Urothelium cell line (cell line): Measurements from ENCODE around the gene TSTD2.
"Not testable (repeated sequence)": the region's sequence is repeated elsewhere in the genome, so short reads cannot be mapped to it uniquely, and the experiment has no call there.

Experiments used
- DNase-seq: peaks from one replicate; pipeline ENCODE4 v3.0.0; 2011; ENCODE audit warnings: low spot score, mixed read lengths
- FAIRE-seq: peaks from 2 replicates; lab custom pipeline; 2011; peaks lifted over from hg19 to GRCh38; lab: Jason Lieb, UNC

TSTD2 gene

DNA sequence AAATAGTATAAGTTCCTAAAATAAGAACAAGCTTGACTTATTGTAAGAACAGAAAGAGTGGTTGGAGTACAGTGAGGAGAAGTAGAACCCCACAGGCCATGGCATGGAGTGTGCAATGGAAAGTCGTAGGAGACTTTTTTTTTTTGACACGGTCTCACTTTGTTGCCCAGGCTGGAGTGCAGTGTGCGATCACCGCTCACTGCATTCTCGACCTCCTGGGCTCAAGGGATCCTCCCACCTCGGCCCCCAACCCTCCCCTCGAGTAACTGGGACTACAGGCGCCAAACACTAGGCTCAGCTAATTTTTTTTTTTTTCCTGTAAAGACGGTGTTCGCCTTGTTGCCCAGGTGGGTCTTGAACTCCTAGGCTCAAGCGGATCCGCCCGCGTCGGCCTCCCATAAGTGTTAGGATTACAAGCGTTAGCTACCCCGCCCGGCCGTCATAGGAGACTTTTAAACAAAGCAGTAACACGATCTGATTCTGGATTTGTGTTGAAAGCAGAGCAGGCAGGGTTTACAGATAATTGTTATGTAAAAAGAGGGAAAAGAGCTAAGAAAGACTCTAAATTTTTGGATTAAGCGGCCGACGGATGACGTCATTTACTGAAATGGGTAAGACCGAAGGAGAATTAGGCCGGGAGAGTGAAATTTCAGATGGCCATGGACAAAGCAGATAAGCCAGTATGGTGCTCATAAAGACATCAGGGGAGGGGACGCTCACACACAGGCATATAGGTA, 752 bp downstream of the TSTD2 start:
- DNase-seq = no peak
- no peak for FAIRE-seq

DNA sequence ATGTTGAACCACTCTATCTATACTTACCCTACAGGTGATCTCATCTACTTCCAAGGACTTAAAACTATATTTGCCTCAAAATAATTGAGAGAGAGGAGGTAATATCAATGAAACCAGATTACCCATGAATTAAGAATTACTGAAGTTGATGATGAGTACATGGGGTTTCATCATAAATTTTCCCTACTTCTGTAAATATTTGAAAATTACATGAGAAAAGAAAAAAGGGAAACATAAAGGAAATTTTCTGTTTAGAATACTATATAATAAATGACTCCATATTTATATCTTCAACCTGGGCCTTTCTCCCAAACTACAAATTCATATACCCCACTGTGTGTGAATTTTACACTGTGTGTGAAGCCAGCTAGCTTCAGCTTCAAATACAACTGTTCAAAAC, 2.6 kb downstream of the TSTD2 start:
- no peak for DNase-seq
- FAIRE-seq = no peak

DNA sequence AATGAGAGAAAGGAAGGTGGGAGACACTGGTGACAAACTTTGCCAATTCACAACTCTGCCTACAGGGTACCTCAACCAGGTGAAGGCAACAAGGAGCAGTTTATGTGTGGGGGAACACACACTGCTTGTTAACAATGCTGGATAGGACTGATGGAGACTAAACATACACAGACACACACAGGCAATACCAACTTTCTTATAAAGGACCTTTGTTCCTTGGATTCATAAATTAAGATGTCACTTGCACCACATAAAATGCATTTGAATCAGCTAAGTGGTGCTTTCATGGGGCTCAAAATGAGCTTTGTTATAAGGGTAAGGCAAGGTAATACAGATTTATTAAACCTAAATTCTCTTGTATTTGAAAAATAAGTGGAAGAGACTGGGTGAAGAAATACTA, 4.0 kb downstream of the TSTD2 start:
- no peak for DNase-seq
- FAIRE-seq = no peak

DNA sequence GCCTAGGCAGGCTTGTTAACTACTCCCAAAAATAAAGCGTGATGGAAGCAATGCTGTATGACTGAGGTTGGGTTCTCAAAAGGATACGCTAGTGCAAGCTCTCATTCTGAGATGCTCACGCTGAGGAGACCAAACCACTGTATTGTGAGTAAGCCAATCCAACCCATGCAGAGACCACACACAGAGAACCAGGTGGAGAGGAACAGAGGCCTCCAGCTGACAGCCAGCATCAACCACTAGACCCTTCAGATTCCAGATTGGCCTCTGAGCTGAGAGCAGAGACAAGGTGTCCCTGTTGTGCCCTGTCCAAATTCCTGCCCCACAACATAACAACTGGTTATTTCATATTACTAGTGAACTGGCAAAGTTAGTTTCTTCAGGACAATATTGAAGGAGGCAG, 4.5 kb downstream of the TSTD2 start:
- DNase-seq = no peak
- no peak for FAIRE-seq

DNA sequence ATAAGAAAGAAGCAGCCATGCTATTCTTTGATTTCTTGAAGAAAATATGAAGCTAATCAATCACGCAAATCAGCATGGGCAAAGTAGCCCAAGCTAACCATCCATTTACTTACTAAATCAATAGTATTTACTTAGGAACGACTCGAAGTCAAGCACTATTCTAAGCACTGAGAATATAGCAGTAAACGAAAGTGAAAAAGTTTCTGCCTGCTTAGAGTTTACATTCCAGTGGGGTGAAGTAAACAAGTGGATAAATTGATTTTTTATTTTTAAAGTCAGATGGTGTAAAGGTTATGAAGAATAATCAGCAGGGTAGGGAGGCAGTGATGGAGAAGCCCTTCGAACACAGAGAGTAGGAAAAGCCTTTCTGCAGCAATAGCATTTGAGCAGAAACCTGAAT, 5.5 kb downstream of the TSTD2 start:
- no peak for DNase-seq
- no peak for FAIRE-seq

DNA sequence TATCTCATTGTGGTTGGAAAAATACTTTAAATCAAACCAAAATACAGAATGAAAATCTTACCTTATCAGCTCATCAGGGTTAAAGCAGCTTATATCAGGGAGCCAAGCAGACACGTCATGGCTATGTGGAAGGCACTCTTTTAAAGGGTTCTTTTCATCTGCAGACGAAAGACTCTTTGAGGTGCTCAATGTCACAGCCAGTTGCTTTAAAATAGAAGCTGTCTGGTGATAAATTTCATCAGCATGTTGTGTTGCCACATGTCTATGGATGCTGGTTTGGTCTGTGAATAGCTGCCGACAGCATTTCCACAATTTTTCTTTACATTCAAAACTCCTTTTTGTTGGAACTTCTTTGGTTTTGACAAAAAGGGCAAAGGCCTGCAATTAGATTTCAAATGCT, 7.5 kb downstream of the TSTD2 start:
- DNase-seq = no peak
- FAIRE-seq = no peak

DNA sequence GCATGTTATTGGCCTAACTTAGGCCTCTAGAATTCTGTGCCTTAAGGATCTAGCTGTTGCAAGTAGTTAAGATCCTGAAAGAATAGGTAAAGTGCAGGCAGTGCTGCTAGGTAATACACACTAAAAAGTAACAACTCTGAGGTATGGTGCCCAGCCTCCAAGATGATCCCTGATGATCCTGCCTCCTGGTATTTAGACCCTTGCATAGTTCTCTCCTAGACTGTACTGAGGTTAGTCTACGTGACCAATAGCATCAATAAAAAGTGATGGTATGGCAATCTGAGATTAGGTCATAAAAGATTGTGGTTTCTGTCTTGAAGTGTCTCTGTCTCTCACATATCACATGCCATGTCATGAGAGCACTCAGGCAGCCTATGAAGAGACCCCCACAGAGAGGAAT, 9.2 kb downstream of the TSTD2 start:
- no peak for FAIRE-seq
- no peak for DNase-seq

DNA sequence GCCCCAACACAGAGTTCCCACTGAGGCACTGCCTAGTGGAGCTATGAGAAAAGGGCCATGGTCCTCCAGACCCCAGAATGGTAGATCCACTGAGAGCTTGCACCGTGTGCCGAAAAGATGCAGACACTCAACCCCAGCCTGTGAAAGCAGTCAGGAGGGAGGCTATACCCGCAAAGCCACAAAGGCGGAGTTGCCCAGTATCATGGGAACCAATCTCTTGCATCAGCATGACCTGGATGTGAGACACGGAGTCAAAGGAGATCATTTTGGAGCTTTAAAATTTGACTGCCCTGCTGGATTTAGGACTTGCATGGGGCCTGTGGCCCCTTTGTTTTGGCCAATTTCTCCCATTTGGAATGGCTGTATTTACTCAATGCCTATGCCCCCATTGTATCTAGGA, 10.7 kb downstream of the TSTD2 start:
- not testable (repeated sequence) for FAIRE-seq, DNase-seq

DNA sequence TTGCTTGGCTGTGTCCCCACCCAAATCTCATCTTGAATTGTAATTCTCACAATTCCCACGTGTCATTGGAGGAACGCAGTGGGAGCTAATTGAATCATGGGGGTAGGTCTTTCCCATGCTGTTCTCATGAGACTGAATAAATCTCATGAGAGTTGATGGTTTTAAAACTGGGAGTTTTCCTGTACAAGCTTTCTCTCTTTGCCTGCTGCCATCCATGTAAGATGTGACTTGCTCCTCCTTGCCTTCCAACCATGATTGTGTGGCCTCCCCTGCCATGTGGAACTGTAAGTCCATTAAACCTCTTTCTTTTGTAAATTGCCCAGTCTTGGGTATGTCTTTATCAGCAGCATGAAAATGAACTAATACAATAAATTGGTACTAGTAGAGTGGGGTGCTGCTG, 13.1 kb downstream of the TSTD2 start:
- FAIRE-seq, DNase-seq: not testable (repeated sequence)

DNA sequence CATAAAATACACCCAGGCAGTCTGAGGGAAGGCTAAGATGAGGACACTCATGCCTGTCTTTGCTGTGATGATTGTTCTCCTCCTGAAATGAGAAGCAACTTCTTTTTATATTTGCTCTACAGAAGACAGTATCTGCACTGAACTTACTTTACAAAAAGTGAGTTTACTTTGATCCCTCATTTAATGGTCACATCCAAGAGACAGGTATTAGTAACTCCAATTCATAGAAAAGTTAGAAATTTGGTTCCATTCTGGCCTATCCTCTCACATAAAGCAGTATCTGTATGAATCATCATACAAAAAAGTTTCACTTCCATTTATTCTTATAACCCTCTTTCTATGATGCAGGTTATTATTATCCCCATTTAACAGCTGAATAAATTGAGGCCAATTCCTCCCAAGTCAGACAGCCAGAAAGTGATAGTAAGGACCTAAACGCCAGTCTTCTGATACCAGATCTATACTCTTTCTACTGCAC, 15.2 kb downstream of the TSTD2 start:
- DNase-seq (no peak), FAIRE-seq (no peak)

DNA sequence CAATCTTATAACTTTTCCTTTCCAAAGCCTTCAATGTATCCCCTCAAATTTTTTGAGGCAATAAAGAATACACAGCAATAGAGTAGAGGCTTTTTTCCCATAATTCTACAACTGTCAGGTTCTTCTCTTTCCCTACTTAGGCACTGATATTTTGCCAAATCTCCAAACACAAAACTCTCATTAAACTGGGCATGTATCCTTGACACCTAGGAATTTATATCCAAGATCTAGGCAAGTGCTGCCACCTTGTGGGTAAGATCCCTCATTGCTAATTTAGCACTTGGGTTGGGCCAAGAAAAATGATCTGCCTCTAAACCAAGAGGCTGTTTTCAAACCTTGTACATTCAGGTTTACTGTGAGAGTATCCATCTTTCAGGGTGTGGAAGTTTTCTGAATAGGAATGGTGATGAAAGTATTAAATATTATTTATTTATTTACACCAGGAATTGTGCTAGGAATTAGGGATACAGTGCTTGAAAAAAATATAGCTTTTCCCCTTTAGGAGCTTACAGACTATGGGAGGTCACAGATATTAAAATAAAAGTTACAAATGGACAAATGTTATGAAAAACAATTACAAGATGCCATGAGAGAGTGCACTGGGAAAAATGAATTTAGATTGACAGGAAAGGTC, 17.6 kb downstream of the TSTD2 start:
- FAIRE-seq (no peak), DNase-seq (peak; percentile 55)

DNA sequence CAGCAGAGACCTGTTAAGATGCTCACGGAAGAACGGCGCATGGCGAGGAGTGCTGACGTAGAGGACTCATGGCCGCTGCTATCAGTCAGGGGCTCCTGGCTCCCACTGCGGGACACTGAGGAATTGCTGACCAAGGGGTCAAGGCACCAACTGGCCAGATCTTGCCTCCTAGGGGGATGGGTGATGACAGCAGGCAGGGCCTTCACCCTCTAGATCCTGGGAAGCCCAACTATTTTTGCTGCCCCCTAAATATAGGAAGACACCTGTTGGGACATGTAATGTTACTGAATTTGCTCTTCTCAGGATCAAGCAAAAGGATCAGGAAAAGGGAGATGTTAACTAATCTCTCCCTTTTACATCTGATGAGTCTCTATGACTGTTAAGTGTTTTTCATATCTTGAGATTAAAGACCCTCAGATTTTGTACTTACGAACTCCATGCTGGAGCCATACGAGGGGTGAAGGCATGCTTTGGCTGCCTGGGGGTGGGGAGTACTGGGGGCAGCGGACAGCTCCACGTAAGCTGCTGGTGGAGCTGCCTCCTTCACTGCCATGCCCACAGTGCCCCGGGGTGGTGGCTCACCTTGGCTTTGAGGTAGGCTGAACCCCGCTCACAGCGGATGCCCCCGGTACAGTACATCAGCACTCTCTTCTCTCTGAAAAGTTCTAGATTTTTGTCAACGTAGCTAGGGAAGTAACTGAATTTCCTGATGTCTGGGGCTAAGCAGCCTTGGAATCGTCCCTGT, 28.1 kb downstream of the TSTD2 start:
- DNase-seq = no peak
- FAIRE-seq = no peak

DNA sequence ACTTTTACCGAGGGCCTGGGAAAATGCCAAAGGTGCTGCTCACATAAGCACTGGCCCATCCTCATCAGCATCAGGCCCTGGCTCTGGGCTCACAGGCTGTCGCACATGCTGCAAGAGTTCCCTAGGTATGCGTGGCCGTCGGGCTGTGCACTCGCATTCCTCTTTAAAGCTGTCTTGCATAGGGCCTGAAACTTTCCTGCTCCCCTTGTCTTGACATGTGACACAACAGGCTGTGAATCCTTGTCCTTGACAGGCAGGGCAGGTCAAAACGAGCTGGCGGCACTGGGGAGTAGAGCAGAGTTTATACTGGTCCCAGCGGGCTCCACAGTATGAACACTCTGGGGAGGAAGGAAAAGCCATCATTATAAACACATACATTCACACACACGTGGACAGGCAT, 30.7 kb downstream of the TSTD2 start:
- DNase-seq (no peak), FAIRE-seq (no peak)

DNA sequence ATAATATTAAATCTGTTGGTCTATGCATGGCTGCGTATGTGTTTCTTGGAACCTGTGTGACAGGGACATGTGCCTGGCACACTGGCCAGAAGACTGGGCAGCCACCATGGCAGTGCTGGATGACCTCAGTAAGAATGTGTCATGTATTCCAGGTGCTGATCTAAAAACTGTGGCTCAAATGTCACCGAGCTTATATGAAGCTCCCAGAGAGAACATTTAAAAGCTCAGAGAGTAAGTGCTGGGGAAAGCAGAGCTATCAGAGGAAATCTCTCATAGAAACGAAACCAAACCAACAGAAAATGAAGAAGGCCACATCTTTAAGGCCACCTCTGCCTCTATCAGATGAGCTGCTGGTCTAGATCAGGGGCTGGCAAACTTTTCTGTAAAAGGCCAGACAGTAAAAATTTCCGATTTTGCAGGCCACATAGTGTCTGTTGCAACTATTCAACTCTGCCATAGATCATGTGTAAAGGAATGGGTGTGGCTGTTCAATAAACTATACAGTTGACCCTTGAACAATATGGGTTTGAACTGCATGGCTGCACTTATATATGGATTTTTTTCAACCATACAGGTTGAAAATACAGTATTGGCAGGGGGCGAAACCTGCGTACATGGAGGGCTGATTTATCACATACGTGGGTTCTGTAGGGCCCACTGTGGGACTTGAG, 31.8 kb downstream of the TSTD2 start:
- no peak for DNase-seq
- no peak for FAIRE-seq

DNA sequence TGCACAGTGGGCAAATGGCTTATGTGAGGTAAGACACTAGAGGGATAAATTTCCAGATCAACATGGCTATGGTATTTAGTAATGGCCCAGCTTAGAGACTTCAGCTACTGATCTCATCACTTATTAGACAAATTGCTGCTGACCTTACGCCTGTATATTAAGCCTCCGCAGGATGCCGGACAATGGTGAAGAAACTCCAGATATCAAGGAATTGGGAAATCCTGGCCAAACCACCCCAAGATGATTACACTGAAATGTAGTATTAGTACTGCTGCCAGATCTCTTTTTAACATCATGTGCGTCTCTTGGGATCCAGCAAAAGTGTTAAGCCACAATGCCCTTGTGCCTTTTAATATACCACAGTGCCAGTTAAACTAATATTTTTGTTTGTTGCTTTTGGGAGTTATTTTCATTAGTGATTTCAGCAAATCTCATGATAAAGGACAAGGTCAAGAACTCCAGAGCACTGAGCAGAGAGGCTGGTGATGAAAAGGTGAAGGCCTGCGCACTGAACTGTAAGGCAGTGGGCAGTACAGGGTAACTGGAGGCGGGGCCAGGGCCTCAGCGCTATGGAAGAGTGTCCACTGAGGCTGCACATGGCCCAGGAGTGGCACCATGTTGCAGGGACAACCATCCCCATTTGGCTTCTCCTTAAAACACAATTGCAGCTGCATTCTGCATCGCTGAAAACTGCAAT, 32.5 kb downstream of the TSTD2 start:
- no peak for FAIRE-seq
- DNase-seq = no peak

DNA sequence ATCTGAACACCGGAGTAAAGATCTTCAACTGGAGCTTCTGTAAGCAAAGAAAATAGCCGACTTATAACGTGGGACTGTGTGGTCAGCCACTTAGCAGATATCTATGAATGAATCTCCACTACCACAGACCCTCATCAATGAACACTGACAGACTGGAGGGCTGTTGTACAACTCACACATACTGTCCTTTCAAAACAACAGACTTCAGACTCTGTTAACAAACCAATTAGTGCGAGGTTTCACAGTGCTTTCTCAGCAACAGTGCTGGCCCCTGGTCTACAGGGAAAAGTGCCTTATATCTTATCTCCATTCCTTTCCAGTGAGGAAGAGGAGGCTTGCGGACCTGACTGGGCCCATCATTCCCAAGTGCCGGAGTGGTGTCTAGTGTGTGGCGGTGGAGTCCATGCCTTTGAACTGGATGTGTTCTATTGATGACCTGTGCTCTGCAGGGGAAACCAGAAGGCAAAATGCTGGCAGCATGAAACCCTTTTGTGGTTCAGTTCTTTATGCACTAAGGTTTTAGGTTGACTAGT, 33.8 kb downstream of the TSTD2 start:
- DNase-seq (no peak), FAIRE-seq (no peak)

DNA sequence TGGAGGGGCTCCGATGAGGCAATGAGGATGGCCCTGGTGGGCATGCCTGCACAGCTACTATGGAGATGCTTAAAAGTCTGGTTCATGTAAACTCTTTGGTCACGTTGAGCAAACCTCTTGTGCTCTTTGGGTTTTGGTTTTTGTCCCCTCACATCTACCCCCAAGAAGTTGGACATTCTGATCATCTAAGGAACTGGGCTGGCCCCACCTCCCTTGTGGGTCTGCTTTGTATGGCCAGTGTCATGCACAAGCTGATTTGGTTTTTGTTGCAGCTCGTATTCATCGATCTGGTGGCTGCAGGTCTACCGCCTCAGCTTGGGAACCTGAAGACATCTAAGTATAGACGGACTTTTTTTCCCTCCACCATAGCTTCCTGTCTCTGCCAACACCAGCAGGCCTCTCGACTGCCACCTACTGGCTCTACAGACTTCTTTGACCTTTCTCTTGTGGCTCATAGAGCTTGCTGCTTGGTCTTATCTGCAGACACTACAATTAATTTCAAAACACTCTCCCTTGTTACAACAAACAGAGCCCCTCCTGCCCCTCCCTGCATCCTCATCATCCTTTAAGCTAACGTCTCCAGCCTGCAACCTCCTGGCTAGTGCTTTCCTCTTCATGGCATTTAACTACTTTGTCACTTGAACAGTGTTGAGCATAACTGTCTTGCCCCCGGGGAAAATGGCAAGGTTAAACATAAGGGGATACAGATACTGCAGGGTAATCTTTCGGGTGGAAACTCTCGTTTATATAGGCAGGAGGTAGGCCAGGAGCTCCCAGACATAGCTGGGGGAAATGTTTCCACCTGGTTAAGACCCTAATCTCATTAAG, 34.5 kb downstream of the TSTD2 start:
- DNase-seq = peak; percentile 74
- FAIRE-seq = no peak

DNA sequence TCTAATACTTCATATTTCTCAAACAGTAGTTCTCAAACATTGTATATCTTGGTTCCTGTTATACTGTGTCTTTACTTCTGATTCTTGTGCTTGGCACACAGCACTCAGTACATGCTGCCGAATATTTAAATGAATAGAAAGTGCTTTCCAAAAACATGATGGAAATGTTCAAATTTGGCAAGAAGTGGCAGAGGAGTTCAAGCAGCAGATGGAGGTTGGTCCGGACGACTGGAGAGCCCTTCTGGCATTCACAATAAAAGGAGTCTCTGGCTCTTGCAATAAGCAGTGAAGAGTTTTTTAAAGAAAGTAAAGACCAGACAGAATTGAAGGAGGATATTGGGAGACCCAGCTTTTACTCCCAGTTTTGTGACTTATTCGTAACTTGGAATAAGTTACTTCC, 36.3 kb downstream of the TSTD2 start:
- DNase-seq (no peak), FAIRE-seq (no peak)

DNA sequence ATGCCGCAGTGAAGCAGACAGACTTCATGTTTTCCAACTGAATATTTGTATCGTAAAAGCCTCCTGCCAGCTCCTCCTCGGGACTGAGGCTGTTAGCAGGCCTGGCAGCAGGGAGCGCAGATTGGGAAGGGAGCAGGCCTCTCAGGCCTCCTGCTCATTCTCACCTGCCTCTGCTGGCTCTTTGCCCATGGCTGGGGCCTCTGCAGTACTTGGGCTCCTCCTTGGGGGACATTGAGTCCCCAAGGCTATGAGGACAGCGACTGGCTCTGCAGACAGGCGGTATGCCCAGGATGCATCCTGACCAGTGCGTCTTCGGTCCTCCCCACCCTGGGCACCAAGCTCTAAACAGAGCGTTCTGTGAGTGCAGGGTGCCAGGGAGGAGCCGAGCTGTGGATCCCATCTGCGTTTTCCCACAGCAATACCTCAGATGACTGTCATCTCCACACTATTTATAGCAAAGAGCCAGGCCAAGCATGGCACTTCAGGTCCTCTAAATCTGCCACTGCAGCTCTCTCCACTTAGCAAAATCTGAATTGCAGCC, 38.7 kb downstream of the TSTD2 start:
- DNase-seq = no peak
- no peak for FAIRE-seq
